Mesothelial cell of epicardium (in vitro differentiated cells): ENCODE results near the gene PIAS2. TPM values are rescaled to one million over a fixed set of nuclear protein-coding genes. Genes with fewer than 3 reads are reported as not detected.
A peak's percentile ranks its signal among the peaks of the same experiment; 100 is the strongest.

Experiments used
- DNase-seq, 2 experiments: peaks; one replicate each; pipeline ENCODE4 v3.0.0; 2021; ENCODE audit warnings: low spot score in 2 of 2; ENCODE audit not compliant: unreplicated experiment in 2 of 2
- H3K27ac Mint-ChIP-seq: 2 replicates; pipeline ENCODE4 v1.8.0; 2021; ENCODE audit warnings: mixed read lengths
- H3K27me3 Mint-ChIP-seq: 2 replicates; pipeline ENCODE4 v1.8.0; 2021; ENCODE audit warnings: low read depth, mixed read lengths
- H3K36me3 Mint-ChIP-seq: 2 replicates; pipeline ENCODE4 v1.8.0; 2021; ENCODE audit warnings: mixed read lengths
- H3K4me1 Mint-ChIP-seq: 2 replicates; pipeline ENCODE4 v1.8.0; 2021; ENCODE audit warnings: mixed read lengths
- H3K4me3 Mint-ChIP-seq: 2 replicates; pipeline ENCODE4 v1.8.0; 2021; ENCODE audit warnings: mild to moderate bottlenecking, moderate library complexity, mixed read lengths
- H3K9me3 Mint-ChIP-seq: 2 replicates; pipeline ENCODE4 v1.8.0; 2021; ENCODE audit warnings: mixed read lengths
- total RNA-seq: library from RNA; stranded (reverse); gene quantifications from 3 replicates; pipeline ENCODE4 v1.2.1, GENCODE V29; 2021
- TF ChIP-seq, protein P1 (sequence below): fragments of 200-600 bp; sonication (generic); IDR thresholded peaks from one replicate; pipeline ENCODE4 v1.5.0; 2021; ENCODE audit warnings: antibody characterized with exemption; ENCODE audit not compliant: unreplicated experiment

The PIAS2 gene
- total RNA-seq, 1 donor from 2014 or later: 55.7 TPM

DNA sequence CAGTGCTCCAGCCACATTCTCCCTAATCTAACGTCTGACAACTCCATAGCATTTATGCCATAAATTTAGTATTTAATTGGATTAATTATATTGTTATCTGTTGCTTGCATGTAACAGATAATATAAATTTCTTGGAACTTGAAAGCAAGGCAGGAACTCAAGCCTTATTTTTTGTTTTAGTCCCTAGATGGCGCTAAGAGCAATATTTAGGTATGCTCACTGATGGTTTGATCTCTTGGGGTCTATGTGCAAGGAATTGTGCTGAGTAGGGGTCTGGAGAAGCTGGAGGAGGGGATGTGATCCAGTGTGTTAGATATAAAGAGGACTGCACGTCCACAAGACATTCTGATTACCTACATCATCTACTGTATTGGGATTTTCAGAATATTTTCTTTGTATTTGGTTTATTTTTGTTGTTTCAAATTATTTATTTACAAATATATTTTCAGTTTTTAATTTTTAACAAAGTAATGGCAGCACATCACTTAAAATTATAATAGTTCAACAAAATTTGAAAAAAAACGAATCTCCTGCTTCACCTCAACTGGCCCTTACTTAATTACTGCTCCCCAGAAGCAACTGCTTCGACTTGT, 32.9 kb upstream of the PIAS2 start:
- TF ChIP-seq, protein P1, sequence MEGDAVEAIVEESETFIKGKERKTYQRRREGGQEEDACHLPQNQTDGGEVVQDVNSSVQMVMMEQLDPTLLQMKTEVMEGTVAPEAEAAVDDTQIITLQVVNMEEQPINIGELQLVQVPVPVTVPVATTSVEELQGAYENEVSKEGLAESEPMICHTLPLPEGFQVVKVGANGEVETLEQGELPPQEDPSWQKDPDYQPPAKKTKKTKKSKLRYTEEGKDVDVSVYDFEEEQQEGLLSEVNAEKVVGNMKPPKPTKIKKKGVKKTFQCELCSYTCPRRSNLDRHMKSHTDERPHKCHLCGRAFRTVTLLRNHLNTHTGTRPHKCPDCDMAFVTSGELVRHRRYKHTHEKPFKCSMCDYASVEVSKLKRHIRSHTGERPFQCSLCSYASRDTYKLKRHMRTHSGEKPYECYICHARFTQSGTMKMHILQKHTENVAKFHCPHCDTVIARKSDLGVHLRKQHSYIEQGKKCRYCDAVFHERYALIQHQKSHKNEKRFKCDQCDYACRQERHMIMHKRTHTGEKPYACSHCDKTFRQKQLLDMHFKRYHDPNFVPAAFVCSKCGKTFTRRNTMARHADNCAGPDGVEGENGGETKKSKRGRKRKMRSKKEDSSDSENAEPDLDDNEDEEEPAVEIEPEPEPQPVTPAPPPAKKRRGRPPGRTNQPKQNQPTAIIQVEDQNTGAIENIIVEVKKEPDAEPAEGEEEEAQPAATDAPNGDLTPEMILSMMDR: peak; percentile 33
- no peaks in the 10 kb centered on the region for H3K36me3 Mint-ChIP-seq

DNA sequence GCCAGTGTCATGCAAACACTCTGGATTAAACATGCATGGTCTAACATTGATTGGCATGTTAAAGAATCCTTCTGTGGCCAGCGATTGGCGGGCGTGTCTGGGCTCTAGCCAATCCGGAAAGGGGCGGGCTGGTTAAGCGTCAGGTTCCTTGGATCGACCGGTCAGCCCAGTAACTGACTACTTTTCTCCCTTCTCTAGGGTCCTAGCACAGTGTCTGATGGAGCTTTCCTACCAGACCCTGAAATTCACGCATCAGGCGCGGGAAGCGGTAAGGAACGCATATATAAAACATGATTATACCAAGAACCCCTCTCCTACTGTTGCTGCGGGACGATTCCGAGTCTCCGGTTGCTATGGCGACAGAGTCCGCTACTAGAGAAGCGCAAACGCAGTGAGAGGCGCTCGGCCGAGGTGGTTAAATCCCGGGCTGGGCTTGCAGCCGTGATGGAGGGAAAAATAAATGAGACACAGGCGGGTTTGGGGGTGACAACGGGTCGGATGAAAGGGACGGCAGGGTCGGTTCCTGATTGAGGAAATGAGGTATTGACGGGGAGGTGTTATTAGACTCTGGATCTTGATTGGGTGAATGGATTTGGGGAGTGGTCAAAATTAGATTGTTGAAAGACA, 29.5 kb upstream of the PIAS2 start:
- Mint-ChIP-seq H3K36me3 (no peaks in the 10 kb centered on the region), H3K27ac (no peak overlapping the region), H3K9me3 (no peaks in the 10 kb centered on the region), H3K4me1 (no peaks in the 10 kb centered on the region), H3K4me3 (no peak overlapping the region), H3K27me3 (no peaks in the 10 kb centered on the region)
- peak; percentile 75 to 84 for DNase-seq
- TF ChIP-seq, protein P1: no peak

More for the DNA sequence above, 32.9 kb upstream of the PIAS2 start:
- Mint-ChIP-seq H3K27me3 (no peaks in the 10 kb centered on the region), H3K4me3 (no peak overlapping the region), H3K27ac (no peak overlapping the region), H3K9me3 (no peaks in the 10 kb centered on the region), H3K4me1 (no peaks in the 10 kb centered on the region)
- DNase-seq: no peak

DNA sequence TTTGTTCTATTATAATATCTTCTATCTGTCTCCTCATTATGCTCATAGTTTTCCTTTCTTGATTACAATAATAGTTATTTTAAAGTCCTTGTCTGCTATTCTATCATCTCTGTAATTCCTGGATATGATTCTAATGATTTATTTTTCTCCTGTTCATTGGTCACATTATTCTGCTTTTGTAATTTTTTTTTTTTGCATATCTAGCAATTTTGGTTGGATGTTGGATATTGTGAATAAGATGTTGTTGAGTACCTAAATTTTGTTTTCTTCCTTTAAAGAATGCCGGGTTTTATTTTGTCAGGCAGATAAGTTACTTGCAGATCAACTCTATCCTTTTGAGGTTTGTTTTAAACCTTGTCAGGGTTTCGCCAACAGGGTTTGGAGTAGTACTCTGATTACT, 25.3 kb upstream of the PIAS2 start:
- Mint-ChIP-seq H3K4me1 (peaks cover 13% of the 10 kb centered on the region), H3K27me3 (no peaks in the 10 kb centered on the region), H3K4me3 (no peak overlapping the region), H3K27ac (no peak overlapping the region), H3K36me3 (no peaks in the 10 kb centered on the region), H3K9me3 (no peaks in the 10 kb centered on the region)
- TF ChIP-seq, protein P1: no peak
- DNase-seq: no peak

DNA sequence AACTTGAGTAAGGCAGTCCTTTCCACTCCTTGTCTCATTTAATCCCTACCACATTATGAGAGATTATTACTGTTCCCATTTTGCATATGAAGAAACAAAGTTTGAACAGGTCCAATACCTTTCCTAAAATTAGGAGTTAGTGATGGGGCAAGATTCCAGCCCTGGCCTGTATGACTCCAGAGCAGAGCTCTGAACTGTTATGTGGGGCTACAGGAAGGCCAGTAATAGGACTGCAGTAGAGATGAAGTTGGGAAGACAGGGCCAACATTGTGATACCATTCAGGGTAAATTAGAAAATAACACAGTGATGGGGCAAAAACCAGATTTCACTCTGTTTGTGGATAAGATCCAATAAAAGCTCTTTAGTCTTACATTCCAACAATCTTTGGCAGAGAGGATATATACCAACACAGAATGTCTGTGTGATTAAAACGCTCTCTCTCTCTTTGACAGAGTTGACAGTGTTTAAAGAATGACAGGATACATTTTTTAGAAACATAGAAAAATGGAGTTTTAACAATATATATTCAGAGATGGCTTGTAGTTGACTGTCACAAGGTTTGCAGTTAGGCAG, 22.8 kb upstream of the PIAS2 start:
- DNase-seq: no peak
- Mint-ChIP-seq H3K27me3 (no peaks in the 10 kb centered on the region), H3K9me3 (no peaks in the 10 kb centered on the region), H3K36me3 (no peaks in the 10 kb centered on the region), H3K4me3 (no peak overlapping the region), H3K27ac (peak overlapping the region; percentile 52), H3K4me1 (peaks cover 13% of the 10 kb centered on the region)
- TF ChIP-seq, protein P1: no peak

DNA sequence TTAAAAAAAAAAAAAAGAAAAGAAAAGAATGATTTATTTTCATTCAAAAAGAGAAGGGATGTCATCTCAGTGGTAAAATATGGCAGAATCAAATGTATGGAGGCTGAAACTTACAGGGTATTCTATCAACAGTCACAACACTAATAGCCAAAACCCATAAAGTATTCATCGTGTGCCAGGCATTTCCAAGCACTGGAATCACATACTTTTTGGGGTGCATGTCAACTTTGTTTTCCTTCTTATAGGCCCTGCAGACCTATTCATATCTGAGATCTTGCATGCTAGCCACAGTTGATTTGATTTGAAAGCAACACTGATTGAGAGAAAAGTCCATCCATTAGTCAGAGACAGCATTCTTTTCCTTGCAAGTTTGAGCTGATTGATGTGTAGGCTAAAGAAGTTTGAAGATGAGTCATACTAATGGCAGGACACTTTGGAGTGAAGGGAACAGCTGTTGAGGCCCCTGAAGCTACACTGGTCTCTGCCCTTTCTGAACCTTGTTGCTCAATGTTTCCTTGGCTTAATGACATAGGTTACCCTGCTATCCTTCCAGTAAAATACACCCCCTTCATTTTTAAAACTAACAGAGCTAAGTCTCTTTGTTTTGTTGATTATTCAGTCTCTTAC, 22.1 kb upstream of the PIAS2 start:
- H3K27me3 Mint-ChIP-seq: no peaks in the 10 kb centered on the region
- H3K27ac Mint-ChIP-seq: no peak overlapping the region
- no peaks in the 10 kb centered on the region for H3K9me3 Mint-ChIP-seq
- peaks cover 13% of the 10 kb centered on the region for H3K4me1 Mint-ChIP-seq
- no peak overlapping the region for H3K4me3 Mint-ChIP-seq
- DNase-seq: no peak
- TF ChIP-seq, protein P1: no peak
- no peaks in the 10 kb centered on the region for H3K36me3 Mint-ChIP-seq
